GM23338 (cell line): ENCODE data around the gene IRF2BPL. TPM values are rescaled to one million over a fixed set of nuclear protein-coding genes. Genes with fewer than 3 reads are reported as not detected.

Experiments used
- ATAC-seq: fragments of 200-7000 bp; cut with Tn5 transposase; 3 replicates; pipeline ENCODE4 v1.9.1; 2020
- DNase-seq: peaks from one replicate; pipeline ENCODE4 v3.0.0-alpha.2; 2015; ENCODE audit warnings: low spot score
- H2AFZ ChIP-seq: fragments of 200-600 bp; sonication (generic); 2 replicates; pipeline ENCODE4 v1.8.0; 2016; ENCODE audit warnings: antibody characterized with exemption, mild to moderate bottlenecking, moderate library complexity
- H3F3A ChIP-seq: fragments of 200-600 bp; sonication (generic); replicated peaks from 2 replicates; pipeline ENCODE4 v1.8.0; 2017; ENCODE audit warnings: antibody characterized with exemption, mixed run types, low read depth
- H3K27ac ChIP-seq: fragments of 200-600 bp; sonication (generic); 2 replicates; pipeline ENCODE4 v1.6.1; 2016; ENCODE audit warnings: low read depth
- H3K27me3 ChIP-seq: fragments of 200-600 bp; sonication (generic); 2 replicates; pipeline ENCODE4 v1.8.0; 2016; ENCODE audit warnings: mild to moderate bottlenecking, mixed run types, moderate library complexity; ENCODE audit not compliant: insufficient read depth
- H3K36me3 ChIP-seq: fragments of 200-600 bp; sonication (generic); 2 replicates; pipeline ENCODE4 v1.8.0; 2016; ENCODE audit warnings: mild to moderate bottlenecking; ENCODE audit not compliant: insufficient read depth
- H3K4me1 ChIP-seq: fragments of 200-600 bp; sonication (generic); 2 replicates; pipeline ENCODE4 v1.8.0; 2016; ENCODE audit warnings: mild to moderate bottlenecking, moderate library complexity; ENCODE audit not compliant: insufficient read depth
- H3K4me2 ChIP-seq: fragments of 200-600 bp; sonication (generic); 2 replicates; pipeline ENCODE4 v1.7.1; 2017; ENCODE audit warnings: mixed run types
- H3K4me3 ChIP-seq: fragments of 200-600 bp; sonication (generic); 2 replicates; pipeline ENCODE4 v1.6.1; 2016; ENCODE audit warnings: mixed run types
- H3K79me2 ChIP-seq: fragments of 200-600 bp; sonication (generic); replicated peaks from 2 replicates; pipeline ENCODE4 v1.8.0; 2017; ENCODE audit warnings: mild to moderate bottlenecking; ENCODE audit not compliant: insufficient read depth
- H3K9me2 ChIP-seq: fragments of 200-600 bp; sonication (generic); 2 replicates; pipeline ENCODE4 v1.8.0; 2017; ENCODE audit not compliant: insufficient read depth
- H4K20me1 ChIP-seq: fragments of 200-600 bp; sonication (generic); replicated peaks from 2 replicates; pipeline ENCODE4 v1.8.0; 2017; ENCODE audit warnings: mild to moderate bottlenecking; ENCODE audit not compliant: insufficient read depth
- H3K27ac Mint-ChIP-seq: 2 replicates; pipeline ENCODE4 v1.8.0; 2020; ENCODE audit warnings: inconsistent platforms, mild to moderate bottlenecking, moderate library complexity, mixed read lengths
- H3K27me3 Mint-ChIP-seq: 3 replicates; pipeline ENCODE4 v1.8.0; 2022; ENCODE audit warnings: low read depth, mild to moderate bottlenecking, moderate library complexity, mixed read lengths, inconsistent platforms; ENCODE audit not compliant: insufficient read depth, poor library complexity
- H3K36me3 Mint-ChIP-seq: 3 replicates; pipeline ENCODE4 v1.8.0; 2021; ENCODE audit warnings: low read depth, mild to moderate bottlenecking, inconsistent platforms, moderate library complexity, mixed read lengths
- H3K4me1 Mint-ChIP-seq: 3 replicates; pipeline ENCODE4 v1.8.0; 2020; ENCODE audit warnings: mild to moderate bottlenecking, inconsistent platforms, mixed read lengths
- H3K4me3 Mint-ChIP-seq: 3 replicates; pipeline ENCODE4 v1.8.0; 2021; ENCODE audit warnings: moderate library complexity, mild to moderate bottlenecking, inconsistent platforms, mixed read lengths
- H3K9me3 Mint-ChIP-seq: 3 replicates; pipeline ENCODE4 v1.8.0; 2020; ENCODE audit warnings: moderate library complexity, mild to moderate bottlenecking, inconsistent platforms, mixed read lengths
- CREB1 ChIP-seq: fragments of 250-450 bp; sonication (Bioruptor Pico); IDR thresholded peaks from 2 replicates; pipeline ENCODE4 v1.5.0; 2020; ENCODE audit warnings: low read depth, mild to moderate bottlenecking, moderate library complexity
- EZH2 ChIP-seq: fragments of 200-600 bp; sonication (generic); IDR thresholded peaks from one replicate; pipeline ENCODE4 v1.8.0; 2017; ENCODE audit warnings: antibody characterized with exemption, mild to moderate bottlenecking, low read depth; ENCODE audit not compliant: unreplicated experiment
- EZH2phosphoT487 ChIP-seq: fragments of 200-600 bp; sonication (generic); IDR thresholded peaks from one replicate; pipeline ENCODE4 v1.8.1; 2018; ENCODE audit warnings: antibody characterized with exemption; ENCODE audit not compliant: unreplicated experiment
- JUNB ChIP-seq: IDR thresholded peaks from one replicate; pipeline ENCODE4 v1.6.1; 2016; ENCODE audit warnings: antibody characterized with exemption; ENCODE audit not compliant: unreplicated experiment
- NANOG ChIP-seq: IDR thresholded peaks from 2 replicates; pipeline ENCODE4 v1.6.1; 2016; ENCODE audit warnings: antibody characterized with exemption, borderline replicate concordance
- POLR2AphosphoS5 ChIP-seq: IDR thresholded peaks from 2 replicates; pipeline ENCODE4 v1.6.1; 2016; ENCODE audit warnings: antibody characterized with exemption, low read depth
- STAT1 ChIP-seq: IDR thresholded peaks from one replicate; pipeline ENCODE4 v1.6.1; 2016; ENCODE audit warnings: antibody characterized with exemption; ENCODE audit not compliant: unreplicated experiment
- ZNF114 ChIP-seq: fragments of 250-450 bp; sonication (Bioruptor Pico); IDR thresholded peaks from 2 replicates; pipeline ENCODE4 v1.5.0; 2020; ENCODE audit warnings: mild to moderate bottlenecking, moderate library complexity
- ZNF331 ChIP-seq: fragments of 250-450 bp; sonication (Bioruptor Pico); IDR thresholded peaks from 2 replicates; pipeline ENCODE4 v1.5.0; 2020; ENCODE audit warnings: low read depth, mild to moderate bottlenecking, moderate library complexity
- polyA plus RNA-seq: library from polyadenylated mRNA; unstranded; fragments of >200 nt; fragmentation: Nextera tagmentation; extraction: Ambion mirVana; gene quantifications from 2 replicates; pipeline ENCODE4 v1.2.1, GENCODE V29; 2016
- total RNA-seq: library from RNA; depleted of rRNA; stranded (reverse); fragments of >200 nt; shearing (Covaris generic); gene quantifications from 2 replicates; pipeline ENCODE4 v1.2.3, GENCODE V29; 2014
- TF ChIP-seq, protein P1 (sequence below), 2 experiments: fragments of 200-600 bp in 1 of 2; sonication (generic) in 1 of 2; conservative IDR thresholded peaks; 2 replicates each; pipeline versions ENCODE4 v1.5.1 to v1.6.1; 2016 to 2017; ENCODE audit warnings: antibody characterized with exemption in 2 of 2, low read depth in 2 of 2, mild to moderate bottlenecking in 2 of 2, moderate library complexity in 1 of 2
- TF ChIP-seq, protein P2 (sequence below): fragments of 250-450 bp; sonication (Bioruptor Pico); IDR thresholded peaks from 2 replicates; pipeline ENCODE4 v1.5.0; 2020; ENCODE audit warnings: mild to moderate bottlenecking, moderate library complexity
- TF ChIP-seq, protein P3 (sequence below): IDR thresholded peaks from 2 replicates; pipeline ENCODE4 v1.6.1; 2016; ENCODE audit warnings: antibody characterized with exemption
- TF ChIP-seq, protein P4 (sequence below): IDR thresholded peaks from one replicate; pipeline ENCODE4 v1.6.1; 2018; ENCODE audit warnings: antibody characterized with exemption; ENCODE audit not compliant: unreplicated experiment

The IRF2BPL gene
- total and polyA plus RNA-seq, 2 experiments from 2014 or later, result 11.2 to 119 TPM

DNA sequence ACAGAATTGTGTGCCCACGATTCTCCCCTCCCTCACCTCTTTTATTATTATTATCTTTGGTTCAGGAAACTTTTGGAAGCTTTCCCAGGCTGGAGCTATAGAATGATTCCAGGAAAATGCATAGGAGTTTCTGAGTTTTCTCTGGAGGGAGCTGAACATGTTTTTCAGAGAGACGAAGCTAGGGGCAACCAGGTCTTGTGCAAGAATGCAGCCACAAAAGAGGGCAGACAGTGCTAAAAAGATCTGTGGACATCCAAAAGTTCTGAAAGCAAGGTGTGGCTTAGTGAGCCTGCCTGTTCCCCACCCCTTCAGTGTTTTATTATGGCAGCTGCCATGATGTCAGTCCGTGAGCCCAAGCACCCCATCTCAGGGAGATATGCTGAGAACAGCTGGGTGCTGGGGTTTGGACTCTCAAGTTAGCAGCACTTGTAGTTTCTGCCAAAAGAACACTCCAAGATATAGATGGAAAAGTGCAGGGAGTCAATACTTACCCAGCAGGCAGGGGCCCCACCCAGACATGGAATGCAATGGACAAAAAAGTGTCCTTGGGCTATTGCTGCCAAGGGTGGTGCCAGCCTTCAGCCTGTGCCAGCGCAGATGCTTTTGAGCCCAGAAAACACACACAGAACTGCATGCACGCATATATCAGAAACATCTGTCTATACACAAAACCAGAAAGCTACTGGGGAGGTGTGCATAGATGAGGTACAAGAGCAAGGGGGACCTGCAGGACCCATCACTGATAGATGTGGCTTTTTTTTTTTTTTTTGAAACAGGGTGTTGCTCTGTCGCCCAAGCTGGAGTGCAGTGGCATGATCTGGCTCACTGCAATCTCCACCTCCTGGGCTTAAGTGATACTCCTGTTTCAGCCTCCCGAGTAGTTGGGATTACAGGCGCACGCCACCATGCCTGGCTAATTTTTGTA, 17.0 kb upstream of the IRF2BPL start:
- DNase-seq, result no peak
- no peaks in the 10 kb centered on the region for H3K27me3 ChIP-seq
- Mint-ChIP-seq H3K27me3 (peaks cover 14% of the 10 kb centered on the region), H3K36me3 (no peaks in the 10 kb centered on the region), H3K27ac (no peak overlapping the region), H3K9me3 (no peaks in the 10 kb centered on the region), H3K4me1 (peaks cover 50% of the 10 kb centered on the region), H3K4me3 (no peak overlapping the region; the same call in 2 of the 3 replicates)
- ATAC-seq, result no peak
- H3K4me1 ChIP-seq, result peaks cover 52% of the 10 kb centered on the region
- peak overlapping the region; percentile 76; the same call in 1 of the 2 replicates for H3K27ac ChIP-seq
- no peak for TF ChIP-seq ZNF114 (CRISPR knock-in tag)
- TF ChIP-seq, protein P1, sequence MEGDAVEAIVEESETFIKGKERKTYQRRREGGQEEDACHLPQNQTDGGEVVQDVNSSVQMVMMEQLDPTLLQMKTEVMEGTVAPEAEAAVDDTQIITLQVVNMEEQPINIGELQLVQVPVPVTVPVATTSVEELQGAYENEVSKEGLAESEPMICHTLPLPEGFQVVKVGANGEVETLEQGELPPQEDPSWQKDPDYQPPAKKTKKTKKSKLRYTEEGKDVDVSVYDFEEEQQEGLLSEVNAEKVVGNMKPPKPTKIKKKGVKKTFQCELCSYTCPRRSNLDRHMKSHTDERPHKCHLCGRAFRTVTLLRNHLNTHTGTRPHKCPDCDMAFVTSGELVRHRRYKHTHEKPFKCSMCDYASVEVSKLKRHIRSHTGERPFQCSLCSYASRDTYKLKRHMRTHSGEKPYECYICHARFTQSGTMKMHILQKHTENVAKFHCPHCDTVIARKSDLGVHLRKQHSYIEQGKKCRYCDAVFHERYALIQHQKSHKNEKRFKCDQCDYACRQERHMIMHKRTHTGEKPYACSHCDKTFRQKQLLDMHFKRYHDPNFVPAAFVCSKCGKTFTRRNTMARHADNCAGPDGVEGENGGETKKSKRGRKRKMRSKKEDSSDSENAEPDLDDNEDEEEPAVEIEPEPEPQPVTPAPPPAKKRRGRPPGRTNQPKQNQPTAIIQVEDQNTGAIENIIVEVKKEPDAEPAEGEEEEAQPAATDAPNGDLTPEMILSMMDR (conservative IDR thresholded peaks at IDR 0.05; ENCODE audit: low read depth in 2 of 2), result no peak
- TF ChIP-seq JUNB, result no peak
- TF ChIP-seq EZH2, result no peak
- no peak for TF ChIP-seq NANOG
- TF ChIP-seq EZH2phosphoT487, result no peak
- TF ChIP-seq CREB1 (CRISPR knock-in tag), result no peak
- TF ChIP-seq, protein P2, sequence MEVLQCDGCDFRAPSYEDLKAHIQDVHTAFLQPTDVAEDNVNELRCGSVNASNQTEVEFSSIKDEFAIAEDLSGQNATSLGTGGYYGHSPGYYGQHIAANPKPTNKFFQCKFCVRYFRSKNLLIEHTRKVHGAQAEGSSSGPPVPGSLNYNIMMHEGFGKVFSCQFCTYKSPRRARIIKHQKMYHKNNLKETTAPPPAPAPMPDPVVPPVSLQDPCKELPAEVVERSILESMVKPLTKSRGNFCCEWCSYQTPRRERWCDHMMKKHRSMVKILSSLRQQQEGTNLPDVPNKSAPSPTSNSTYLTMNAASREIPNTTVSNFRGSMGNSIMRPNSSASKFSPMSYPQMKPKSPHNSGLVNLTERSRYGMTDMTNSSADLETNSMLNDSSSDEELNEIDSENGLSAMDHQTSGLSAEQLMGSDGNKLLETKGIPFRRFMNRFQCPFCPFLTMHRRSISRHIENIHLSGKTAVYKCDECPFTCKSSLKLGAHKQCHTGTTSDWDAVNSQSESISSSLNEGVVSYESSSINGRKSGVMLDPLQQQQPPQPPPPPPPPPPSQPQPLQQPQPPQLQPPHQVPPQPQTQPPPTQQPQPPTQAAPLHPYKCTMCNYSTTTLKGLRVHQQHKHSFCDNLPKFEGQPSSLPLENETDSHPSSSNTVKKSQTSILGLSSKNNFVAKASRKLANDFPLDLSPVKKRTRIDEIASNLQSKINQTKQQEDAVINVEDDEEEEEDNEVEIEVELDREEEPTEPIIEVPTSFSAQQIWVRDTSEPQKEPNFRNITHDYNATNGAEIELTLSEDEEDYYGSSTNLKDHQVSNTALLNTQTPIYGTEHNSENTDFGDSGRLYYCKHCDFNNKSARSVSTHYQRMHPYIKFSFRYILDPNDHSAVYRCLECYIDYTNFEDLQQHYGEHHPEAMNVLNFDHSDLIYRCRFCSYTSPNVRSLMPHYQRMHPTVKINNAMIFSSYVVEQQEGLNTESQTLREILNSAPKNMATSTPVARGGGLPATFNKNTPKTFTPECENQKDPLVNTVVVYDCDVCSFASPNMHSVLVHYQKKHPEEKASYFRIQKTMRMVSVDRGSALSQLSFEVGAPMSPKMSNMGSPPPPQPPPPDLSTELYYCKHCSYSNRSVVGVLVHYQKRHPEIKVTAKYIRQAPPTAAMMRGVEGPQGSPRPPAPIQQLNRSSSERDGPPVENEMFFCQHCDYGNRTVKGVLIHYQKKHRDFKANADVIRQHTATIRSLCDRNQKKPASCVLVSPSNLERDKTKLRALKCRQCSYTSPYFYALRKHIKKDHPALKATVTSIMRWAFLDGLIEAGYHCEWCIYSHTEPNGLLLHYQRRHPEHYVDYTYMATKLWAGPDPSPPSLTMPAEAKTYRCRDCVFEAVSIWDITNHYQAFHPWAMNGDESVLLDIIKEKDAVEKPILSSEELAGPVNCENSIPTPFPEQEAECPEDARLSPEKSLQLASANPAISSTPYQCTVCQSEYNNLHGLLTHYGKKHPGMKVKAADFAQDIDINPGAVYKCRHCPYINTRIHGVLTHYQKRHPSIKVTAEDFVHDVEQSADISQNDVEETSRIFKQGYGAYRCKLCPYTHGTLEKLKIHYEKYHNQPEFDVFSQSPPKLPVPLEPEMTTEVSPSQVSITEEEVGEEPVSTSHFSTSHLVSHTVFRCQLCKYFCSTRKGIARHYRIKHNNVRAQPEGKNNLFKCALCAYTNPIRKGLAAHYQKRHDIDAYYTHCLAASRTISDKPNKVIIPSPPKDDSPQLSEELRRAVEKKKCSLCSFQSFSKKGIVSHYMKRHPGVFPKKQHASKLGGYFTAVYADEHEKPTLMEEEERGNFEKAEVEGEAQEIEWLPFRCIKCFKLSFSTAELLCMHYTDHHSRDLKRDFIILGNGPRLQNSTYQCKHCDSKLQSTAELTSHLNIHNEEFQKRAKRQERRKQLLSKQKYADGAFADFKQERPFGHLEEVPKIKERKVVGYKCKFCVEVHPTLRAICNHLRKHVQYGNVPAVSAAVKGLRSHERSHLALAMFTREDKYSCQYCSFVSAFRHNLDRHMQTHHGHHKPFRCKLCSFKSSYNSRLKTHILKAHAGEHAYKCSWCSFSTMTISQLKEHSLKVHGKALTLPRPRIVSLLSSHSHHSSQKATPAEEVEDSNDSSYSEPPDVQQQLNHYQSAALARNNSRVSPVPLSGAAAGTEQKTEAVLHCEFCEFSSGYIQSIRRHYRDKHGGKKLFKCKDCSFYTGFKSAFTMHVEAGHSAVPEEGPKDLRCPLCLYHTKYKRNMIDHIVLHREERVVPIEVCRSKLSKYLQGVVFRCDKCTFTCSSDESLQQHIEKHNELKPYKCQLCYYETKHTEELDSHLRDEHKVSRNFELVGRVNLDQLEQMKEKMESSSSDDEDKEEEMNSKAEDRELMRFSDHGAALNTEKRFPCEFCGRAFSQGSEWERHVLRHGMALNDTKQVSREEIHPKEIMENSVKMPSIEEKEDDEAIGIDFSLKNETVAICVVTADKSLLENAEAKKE (CRISPR knock-in tag), result no peak
- no peak for TF ChIP-seq STAT1
- TF ChIP-seq POLR2AphosphoS5, result no peak
- TF ChIP-seq, protein P3, sequence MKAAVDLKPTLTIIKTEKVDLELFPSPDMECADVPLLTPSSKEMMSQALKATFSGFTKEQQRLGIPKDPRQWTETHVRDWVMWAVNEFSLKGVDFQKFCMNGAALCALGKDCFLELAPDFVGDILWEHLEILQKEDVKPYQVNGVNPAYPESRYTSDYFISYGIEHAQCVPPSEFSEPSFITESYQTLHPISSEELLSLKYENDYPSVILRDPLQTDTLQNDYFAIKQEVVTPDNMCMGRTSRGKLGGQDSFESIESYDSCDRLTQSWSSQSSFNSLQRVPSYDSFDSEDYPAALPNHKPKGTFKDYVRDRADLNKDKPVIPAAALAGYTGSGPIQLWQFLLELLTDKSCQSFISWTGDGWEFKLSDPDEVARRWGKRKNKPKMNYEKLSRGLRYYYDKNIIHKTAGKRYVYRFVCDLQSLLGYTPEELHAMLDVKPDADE, result no peak
- TF ChIP-seq, protein P4, sequence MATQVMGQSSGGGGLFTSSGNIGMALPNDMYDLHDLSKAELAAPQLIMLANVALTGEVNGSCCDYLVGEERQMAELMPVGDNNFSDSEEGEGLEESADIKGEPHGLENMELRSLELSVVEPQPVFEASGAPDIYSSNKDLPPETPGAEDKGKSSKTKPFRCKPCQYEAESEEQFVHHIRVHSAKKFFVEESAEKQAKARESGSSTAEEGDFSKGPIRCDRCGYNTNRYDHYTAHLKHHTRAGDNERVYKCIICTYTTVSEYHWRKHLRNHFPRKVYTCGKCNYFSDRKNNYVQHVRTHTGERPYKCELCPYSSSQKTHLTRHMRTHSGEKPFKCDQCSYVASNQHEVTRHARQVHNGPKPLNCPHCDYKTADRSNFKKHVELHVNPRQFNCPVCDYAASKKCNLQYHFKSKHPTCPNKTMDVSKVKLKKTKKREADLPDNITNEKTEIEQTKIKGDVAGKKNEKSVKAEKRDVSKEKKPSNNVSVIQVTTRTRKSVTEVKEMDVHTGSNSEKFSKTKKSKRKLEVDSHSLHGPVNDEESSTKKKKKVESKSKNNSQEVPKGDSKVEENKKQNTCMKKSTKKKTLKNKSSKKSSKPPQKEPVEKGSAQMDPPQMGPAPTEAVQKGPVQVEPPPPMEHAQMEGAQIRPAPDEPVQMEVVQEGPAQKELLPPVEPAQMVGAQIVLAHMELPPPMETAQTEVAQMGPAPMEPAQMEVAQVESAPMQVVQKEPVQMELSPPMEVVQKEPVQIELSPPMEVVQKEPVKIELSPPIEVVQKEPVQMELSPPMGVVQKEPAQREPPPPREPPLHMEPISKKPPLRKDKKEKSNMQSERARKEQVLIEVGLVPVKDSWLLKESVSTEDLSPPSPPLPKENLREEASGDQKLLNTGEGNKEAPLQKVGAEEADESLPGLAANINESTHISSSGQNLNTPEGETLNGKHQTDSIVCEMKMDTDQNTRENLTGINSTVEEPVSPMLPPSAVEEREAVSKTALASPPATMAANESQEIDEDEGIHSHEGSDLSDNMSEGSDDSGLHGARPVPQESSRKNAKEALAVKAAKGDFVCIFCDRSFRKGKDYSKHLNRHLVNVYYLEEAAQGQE, result no peak
- no peak for TF ChIP-seq ZNF331
- H4K20me1 ChIP-seq, result no peaks in the 10 kb centered on the region
- peak overlapping the region; percentile 63; the same call in 1 of the 2 replicates for H2AFZ ChIP-seq
- no peaks in the 10 kb centered on the region for H3K36me3 ChIP-seq
- no peak overlapping the region for H3K4me3 ChIP-seq
- no peaks in the 10 kb centered on the region for H3K9me2 ChIP-seq
- H3F3A ChIP-seq, result peaks cover 26% of the 10 kb centered on the region; the same call in 1 of the 2 replicates
- H3K4me2 ChIP-seq, result peak overlapping the region; percentile 46
- no peaks in the 10 kb centered on the region for H3K79me2 ChIP-seq
